Activated T-cell treated with anti-CD3 and anti-CD28 coated beads for 1 hour (primary cell): ENCODE data around the gene NOD2.
A peak's percentile ranks its signal among the peaks of the same experiment; 100 is the strongest.

Source experiments
- DNase-seq: peaks from one replicate; pipeline ENCODE4 v3.0.0-alpha.2; 2020; ENCODE audit warnings: low read depth

NOD2 gene

DNA sequence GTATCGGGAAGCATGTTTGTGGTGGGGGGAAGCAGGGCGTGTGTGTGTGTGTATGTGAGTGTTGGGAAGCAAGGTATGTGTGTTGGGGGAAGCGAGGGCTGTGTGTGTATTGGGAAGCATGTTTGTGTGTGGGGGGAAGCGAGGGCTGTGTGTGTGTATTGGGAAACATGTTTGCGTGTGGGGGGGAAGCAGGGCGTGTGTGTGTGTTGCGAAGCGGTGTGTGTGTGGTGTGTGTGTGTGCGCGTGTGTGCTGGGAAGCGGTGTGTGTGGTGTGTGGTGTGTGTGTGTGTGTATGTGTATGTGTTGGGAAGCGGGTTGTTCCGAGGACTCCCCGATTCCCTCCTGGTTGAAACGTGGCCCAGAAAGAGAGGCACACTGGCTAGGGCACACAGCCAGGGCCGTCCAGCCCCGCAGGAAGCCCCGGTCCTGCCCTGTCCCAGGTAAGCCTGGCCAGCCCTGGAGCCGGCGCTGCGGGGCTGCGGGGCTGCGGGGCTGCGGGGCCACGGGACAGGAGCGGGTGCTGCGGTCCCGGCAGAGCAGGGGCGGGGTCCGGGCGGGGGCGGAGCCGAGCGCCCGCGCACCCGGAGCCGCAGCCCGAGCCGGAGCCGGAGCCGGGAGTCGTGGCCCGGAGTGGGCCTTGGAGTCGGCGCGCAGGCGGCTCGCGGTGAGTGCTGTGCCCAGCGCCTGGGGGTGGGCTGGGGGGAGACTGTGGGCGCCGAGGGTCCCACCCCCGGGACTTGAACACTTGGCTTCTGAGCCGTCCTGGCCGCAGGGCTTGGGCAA is at the start of gene NOD2:
Gene NOD2 (plus strand): TSS at position 608 of the 783 bp plus-strand sequence. CDS start 5,890 bp downstream, outside the sequence.
- DNase-seq = no peak

DNA sequence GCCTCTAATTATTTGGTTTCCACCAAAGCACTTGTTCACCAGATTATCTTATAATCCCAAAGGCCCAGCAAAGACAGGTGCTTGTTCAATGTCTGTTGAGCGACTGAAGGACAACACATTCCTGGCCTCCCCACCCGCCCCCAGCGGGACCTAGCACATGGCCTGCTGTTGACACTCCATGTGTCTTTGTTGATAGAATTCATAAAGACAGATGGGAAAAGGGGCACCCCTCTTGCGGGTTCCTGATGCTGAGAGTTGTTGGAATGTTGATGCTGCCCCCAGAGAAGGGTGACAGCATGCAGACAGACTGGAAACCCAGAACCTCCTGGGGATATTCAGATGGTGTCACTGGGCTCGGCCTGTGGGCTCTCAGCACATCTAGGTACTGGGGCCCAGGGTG is 49.2 kb upstream of the NOD2 start:
- no peak for DNase-seq

DNA sequence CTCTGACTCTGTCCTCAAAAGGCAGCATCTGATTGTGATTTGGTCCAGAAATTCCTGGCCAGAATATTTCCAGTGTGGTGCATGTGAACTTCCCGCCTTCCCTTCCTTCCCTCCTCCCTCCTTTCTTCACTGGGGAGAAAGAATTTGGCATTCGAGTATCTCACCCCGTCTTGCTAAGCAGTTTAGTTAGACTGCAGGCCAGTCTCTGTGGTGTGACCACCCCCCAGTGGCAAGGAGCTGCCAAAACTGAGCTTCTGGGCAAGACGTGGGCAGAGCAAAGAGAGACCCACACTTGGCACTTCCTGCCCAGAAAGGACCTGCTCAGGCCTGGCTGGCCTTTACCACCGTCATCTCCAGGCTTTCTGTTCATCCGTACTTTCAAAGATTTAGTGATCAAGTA is 48.7 kb upstream of the NOD2 start:
- no peak for DNase-seq

DNA sequence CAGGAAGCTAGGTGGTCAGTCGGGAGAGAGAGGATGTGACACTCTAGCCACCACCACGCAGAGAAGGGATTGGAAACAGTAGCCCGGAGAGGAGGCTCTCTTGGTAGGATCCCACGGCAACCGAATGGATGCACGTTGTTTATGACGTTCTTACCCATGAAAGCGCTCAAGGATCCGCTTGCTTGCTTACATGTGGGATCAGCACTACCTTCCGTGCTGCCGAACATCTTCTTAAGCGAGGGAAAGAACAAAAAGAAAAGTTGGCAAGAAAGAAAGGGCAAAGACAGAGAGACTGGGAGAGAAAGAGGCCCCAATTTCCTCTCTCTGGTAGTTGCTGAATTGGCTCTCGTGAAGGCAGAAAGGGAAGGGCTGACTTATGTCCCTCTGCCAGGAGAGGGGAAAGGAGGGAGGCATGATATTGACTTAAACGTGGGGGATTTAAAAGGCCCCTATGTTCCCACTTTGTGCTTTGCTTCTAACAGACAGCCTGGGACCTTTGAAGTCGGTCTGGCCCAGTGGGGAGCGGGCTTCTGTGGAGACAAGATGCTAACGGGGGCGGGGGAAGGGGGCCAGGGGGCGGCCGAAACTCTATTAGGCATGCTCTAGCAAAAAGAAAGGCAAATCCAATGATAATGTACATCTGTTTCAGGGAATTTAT is 47.7 kb upstream of the NOD2 start:
- DNase-seq = no peak

DNA sequence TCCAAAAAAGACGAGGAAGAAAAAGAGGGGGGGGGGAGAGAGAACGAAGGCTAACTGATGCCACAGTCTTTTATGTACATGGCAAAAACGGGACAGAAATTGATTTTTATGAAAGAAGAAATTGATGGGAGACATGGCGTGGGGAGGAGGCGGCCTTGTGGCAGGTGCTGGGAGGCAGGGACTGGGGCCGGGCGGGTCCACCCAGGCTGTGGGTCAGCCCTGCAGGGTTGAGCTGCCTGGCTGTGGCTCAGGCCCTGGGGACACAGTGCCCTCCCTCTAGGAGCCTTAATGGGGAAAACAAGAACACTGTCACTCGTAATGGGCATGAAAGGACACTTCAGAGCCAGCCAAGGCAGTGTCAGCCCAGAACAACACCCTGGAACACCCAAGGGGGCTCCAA is 47.1 kb upstream of the NOD2 start:
- no peak for DNase-seq

DNA sequence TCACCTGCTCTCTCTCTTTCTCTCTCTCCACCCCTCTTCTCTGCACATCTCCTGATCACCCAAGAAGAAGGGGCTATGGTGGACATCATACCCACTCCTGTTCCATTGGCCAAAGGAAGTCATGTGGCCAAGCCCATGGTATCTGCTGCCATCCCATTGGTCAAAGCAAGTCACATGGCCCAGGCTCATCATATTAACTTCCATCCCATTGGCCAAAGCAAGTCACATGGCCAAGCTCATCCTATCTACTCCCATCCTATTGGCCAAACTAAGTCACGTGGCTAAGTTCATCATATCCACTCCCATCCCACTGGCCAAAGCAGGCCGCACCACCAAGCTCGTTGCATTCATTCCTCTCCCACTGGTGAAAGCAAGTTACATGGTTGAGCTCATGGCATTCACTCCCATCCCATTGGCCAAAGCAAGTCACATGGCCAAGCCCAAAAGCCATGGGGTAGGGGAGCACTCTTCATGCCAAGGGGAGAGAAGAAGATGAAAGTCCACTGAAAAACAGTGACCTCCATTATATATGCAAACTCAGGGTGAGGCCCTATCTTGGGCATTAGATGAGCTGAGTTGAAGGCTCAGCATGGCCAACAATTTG is 41.5 kb upstream of the NOD2 start:
- DNase-seq = no peak

DNA sequence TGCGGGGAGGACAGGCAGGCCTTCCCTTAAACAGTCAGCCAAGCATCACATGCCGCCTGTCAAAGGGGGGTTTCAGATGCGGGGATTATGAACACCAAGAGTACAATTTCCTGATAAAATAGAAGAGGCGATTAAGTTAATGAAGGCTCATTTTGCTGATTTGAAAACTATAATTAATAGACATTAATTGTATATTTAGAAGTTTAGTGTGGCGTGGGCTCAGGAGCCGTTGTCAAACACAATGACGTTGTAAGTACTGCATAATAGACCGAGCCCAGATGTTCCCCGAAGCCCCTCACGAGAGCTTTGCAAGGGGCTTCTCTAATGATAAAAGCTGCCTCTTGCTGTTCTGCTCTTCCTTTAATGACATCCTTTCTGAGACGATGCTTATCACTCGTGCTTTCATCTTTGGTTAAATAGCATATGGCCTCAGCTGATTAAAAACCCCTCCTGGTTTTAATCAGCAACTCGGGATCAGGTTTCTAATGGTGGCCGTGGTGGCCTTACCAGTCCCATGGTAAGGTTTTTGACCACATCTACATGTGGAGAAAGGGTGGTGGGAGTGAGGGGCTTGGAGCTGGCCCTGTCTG is 40.5 kb upstream of the NOD2 start:
- no peak for DNase-seq

DNA sequence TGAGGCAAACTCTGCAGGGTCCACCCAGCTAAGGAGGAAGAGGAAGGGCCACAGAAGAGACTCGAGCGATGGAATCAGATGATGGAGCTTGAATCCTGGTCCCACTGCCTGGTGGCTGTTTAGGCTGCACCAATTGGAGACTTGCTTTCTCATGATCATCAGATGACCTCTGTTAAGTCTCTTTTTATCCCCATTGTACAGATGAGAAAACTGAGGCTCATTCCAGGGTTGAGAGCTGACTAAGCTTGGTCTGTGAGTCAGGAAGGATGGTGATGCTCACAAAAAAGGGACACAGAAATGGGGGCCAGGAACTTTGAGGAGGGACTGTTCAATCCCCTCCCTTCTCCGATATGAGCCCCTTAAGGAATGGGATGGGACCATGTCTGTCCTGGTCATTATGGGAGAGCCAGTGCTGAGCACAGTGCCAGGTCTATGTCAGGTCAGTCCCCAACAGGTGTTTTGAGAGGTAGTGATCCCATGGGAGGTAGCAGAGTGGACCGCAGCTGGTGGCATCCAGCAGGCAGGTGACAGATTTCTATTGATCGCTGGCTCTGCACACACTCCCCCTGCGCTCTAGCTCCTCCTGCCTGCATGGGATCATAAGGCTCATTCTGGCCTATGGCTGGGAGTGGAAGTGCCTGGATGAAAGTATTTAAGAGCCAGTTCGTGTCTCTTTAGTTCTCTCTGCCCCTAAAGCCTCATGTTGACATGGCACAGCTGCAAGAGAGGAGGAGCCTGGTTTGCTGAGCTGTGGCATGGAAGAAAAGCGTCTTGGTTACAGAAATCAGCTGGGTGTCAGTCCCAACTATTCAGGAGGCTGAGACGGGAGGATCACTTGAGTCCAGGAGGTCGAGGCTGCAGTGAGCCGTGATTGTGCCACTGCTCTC is 39.5 kb upstream of the NOD2 start:
- no peak for DNase-seq

DNA sequence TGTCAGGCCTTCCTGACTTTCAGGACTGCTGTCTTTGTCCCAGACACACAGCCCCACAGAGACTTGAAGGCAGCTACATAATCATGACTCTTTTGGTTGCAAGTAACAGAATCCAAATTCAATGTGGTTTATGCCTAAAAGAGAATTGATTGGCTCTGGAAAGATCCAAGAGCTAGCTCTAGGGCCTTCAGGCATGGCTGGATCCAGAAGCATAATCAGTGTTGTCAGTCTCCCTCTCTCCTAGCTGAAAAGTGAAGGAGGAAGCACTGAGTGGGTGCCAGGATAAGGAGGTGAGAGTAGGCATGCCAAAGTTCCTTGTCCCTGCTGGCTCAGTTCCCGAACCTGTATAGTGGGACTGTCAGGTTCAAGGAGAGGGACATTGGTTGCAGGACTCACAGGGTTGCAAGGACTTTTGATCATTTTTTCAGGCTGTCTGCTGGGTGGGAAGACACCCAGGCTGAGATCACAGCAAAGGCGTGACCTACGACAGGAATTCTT is 37.8 kb upstream of the NOD2 start:
- no peak for DNase-seq

DNA sequence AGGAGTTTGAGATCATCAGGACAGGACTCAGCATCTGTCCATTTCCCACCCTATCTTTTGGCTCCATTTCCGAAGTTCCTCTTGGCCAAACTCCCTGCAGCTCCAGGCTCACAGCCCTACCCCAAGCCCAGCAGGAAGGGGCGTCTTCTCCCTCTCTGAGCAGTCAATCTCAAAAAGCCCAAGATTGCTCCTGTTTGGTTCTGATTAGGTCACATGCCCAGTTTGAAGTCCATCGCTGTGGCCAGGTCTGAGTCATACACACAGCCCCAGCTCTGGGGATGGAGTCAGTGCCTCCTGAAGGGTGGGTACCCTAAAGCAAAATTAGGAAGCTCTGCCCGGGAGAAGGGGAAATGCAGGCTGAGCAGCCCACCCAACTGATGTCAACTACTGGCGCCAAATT is 36.2 kb upstream of the NOD2 start:
- no peak for DNase-seq

DNA sequence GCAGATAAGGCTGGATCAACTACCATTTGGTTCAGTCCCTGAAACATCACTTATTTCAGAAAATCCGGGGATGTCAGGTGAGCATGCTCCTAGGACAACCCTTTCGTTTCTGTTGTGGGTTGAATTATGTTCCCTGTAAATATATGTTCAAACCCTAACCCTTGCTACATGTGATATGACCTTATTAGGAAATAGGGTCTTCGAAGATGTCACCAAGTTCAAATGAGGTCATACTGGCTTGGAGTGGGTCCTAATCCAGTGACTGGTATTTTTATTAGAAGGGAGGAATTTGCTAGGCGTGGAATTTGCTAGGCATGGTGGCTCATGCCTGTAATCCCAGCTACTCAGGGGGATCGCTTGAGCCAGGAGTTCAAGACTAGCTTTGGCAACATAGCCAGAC is 33.6 kb upstream of the NOD2 start:
- DNase-seq = no peak

DNA sequence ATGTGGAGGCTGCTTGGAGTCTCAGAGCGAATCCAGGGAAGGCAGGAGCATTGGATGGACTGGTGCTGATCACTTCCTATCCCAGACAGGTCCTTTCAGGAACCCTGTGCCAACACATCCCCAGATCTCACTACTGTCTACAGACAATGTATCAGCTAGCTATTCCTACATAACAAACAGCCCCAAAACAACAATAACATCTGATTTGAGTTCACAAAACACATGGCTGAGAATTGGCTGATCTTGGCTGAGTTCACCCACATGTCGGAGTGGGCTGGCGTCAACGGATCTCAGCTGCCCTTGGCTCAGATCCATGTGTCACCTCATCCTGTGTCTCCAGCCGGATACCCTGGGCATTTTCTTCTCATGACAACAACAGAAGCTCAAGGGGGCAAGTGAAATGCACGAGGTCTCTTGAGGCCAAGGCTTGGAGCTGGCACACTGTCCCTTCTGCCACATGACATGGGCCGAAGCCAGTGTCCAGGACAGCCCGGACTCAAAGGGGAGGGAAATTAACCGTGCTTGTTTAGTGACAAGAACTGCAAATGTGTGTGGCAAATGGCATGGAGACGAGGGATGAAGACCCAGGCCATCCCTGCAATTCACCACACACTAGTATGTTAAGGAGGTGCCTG is 31.0 kb upstream of the NOD2 start:
- no peak for DNase-seq

DNA sequence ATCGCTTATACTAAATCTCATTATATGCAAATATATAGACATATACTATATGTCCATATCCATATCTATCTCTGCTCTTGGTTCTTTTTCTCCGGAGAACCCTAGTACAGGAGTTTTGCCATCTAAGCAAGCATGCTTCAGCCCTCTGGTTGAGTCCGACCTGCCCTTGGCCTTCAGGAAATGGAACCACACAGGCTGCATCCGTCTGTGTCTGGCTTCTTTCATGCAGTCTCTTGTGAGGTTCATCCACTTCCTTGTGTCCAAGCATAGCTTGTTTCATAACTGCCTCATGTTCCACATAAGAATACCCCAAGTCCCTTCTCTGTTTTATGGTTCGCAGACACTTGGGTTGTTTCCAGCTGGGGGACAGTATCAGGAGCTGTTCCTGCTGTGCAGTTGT is 29.1 kb upstream of the NOD2 start:
- no peak for DNase-seq

DNA sequence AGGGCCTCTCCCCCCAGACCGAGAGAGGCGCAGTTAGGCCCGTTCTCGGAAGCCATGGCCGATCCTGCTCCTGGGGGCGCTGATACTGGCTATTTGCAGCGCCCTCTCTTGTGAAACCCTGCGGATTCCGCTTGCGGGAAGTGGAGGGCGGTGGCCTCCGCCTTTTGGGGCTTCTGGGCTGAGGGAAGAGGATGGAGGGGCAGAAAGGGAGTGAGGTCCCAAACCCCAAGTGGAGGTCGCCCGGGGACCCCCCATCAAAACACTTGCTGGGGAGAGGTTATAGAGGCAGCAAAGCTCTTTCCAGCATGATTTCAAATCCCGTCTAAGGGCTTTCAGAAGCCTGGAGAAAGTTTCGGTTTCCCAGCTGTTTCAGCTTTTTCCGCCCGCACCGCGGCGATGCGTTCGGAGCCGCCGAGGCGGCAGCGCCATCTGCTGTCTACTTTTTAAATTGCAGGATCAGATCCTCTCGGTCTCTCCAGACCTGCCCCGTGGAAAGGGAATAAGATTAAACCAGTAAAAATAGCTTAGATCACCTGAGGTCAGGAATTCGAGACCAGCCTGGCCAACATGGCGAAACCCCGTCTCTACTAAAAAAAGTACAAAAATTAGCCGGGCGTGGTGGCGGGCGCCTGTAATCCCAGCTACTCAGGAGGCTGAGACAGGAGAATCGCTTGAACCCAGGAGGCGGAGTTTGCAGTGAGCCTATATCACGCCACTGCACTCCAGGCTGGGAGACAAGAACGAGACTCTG is 28.1 kb upstream of the NOD2 start:
- DNase-seq = peak; percentile 87

DNA sequence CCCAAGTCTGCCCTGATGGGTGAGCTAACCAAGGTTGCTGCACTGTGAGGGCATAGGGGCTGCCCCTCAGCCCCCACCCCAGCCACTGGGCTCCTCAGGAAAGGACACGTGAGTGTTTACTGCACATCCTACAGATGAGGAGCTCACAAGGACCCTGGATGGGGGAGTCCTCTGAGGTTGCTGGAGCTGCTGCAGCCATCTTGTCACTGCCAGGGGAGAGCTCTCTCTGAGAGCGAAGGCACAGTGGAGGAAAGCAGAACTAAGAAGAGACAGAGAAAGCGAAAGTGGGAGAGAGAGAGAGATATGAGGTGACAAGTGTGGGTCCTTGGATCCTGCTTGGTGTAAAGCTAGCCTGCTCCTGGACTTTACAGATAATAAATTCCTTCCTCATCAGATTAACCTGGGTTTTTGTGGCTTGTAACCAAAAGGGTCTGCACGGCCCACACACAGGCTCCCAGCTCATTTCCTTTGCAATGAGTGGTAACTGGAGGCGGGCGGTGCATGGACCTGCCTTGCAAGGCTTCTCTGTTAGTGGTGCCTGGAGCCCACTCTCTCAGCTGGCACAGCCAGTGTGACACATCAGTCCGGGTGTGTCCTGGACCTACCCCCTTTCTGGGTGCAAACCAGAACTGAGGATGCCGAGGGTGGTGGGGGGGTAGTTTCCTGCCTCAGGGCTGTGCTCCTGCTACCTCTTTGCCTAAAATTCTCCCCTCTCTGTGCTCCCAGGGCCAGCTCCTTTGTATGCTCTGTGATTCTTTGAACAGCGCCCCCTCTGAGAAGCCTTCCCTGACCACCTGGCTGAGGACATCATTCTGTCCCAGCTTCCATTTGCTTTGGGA is 26.5 kb upstream of the NOD2 start:
- DNase-seq = no peak

DNA sequence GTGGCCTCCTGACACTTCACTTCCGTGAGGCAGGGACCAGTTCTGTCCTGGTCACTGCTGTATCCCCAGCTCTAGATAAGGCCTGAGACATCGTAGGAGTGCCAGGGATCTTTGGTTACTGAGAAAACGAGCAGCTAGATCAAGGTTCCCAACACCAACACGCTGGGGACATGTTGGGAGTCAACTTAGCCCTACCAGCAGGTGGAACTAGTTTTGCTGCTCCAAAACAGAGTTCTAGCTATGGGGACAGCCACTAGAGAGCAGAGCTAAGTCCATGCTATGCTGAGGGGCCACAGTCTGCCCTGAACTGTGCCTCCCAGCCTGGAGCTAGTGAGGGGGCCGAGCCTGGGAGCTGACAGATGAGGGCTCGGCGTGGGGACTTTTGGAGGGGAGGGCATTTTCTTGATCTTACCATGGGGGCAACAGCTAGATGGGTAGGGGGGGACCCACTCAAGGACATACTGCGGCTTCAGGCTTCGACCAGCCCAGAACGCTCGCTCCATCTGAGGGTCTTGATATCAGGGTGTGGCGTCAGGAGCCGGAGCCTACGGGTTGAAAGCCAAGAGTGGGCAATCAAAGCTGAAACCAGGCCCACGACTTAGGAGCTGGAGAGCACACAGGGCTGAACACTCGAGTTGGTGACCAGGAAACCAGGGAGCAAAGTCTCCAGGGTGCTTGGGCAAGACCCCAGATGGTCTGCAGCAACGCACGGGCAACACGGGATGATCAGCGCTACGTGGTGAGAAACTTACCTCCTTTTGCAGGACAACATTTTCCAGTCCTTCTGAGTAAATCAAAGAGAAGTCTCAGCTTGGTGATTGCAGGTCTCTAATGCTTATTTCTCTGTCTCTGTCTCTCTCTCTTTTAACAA is 25.7 kb upstream of the NOD2 start:
- no peak for DNase-seq

DNA sequence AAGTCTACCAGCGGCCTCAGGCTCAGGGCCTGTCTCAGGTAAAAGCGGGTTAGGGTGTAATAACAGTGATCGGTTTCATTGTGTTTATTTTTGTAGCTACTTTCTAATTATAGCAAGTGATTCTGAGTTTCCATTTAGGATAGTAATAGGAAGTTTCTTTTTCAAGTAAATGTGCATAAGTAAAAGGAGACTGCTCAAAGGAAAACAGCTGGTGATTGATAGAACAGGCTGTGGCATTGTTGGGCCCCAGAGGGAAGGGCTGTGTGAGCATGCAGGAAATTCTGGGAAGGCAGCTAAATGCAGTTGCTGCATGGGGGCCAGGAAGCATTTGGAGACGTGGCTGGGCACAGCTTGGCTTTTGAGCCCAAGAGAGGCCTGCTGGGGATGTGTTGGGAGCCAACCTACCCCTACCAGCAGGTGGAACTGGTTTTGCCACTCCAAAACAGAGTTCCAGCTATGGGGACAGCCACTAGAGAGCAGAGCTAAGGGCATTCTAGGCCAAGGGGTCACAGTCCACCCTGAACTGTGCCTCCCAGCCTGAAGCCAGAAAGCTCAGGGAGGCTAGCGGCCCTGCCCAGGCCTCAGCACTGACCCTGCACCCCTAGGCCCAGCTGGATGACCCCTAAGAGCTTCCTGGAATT is 24.9 kb upstream of the NOD2 start:
- DNase-seq = no peak

DNA sequence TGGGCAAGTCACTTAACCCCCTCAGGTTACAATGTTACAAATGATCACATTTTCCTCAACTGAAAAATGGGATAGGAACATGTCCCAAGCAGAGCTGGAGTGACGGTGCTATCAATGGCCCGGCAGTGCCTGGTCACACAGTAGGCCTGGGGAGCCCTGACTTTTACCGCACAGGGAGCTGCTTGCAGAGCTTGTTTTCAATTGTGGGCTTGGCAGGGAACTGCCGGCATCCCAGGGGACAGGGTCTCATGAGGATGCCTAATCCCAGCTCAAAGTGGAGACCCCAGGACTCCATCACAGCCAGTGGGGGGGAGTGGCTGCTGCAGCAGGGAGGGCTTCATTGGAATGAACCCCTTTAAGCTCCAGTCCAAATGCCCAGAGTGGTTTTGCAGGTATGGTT is 23.7 kb upstream of the NOD2 start:
- no peak for DNase-seq
